Measurements from ENCODE around the gene PIAS4.

The PIAS4 gene

GRCh38 chr19:4043401-4043800 is 35.9 kb downstream of the PIAS4 start:
- no peak for DNase-seq

GRCh38 chr19:4043966-4044715 is 36.6 kb downstream of the PIAS4 start:
- DNase-seq, result no peak

- no peak for DNase-seq
These were observed 37.5 kb downstream of the PIAS4 start for GRCh38 chr19:4044990-4045465.

- no peak for DNase-seq
These were observed 38.2 kb downstream of the PIAS4 start for GRCh38 chr19:4045597-4046361.

- DNase-seq, result no peak
These were observed 38.8 kb downstream of the PIAS4 start for GRCh38 chr19:4046362-4046691.

- no peak for DNase-seq
These were observed 39.6 kb downstream of the PIAS4 start for GRCh38 chr19:4046946-4047683.

- DNase-seq, result no peak
These were observed 41.9 kb downstream of the PIAS4 start for GRCh38 chr19:4049432-4049831.

- DNase-seq, result no peak
These were observed 43.9 kb downstream of the PIAS4 start for GRCh38 chr19:4051175-4052101.

GRCh38 chr19:4052114-4052992 is 44.8 kb downstream of the PIAS4 start:
- DNase-seq, result no peak

- no peak for DNase-seq
These were observed 45.5 kb downstream of the PIAS4 start for GRCh38 chr19:4052993-4053422.

GRCh38 chr19:4053423-4054324 is 46.1 kb downstream of the PIAS4 start:
- DNase-seq, result no peak

GRCh38 chr19:4054441-4055208 is 47.1 kb downstream of the PIAS4 start:
- DNase-seq, result no peak

GRCh38 chr19:4055209-4055552 is 47.6 kb downstream of the PIAS4 start:
- DNase-seq, result no peak

- DNase-seq, result no peak
These were observed 50.6 kb downstream of the PIAS4 start for GRCh38 chr19:4057931-4058692.

GRCh38 chr19:4058693-4059452 is 51.3 kb downstream of the PIAS4 start:
- no peak for DNase-seq

GRCh38 chr19:4059453-4059871 is 51.9 kb downstream of the PIAS4 start:
- DNase-seq, result no peak

GRCh38 chr19:4059891-4060620 is 52.5 kb downstream of the PIAS4 start:
- no peak for DNase-seq

Measured in NCI-H187 treated with DMSO at 0.1 percent for 48 hours (cell line).